HepG2 (cell line): ENCODE measurements around the gene CAPRIN2. TPM values are rescaled to one million over a fixed set of nuclear protein-coding genes. Genes with fewer than 3 reads are reported as not detected.
A peak's percentile ranks its signal among the peaks of the same experiment; 100 is the strongest.

Source experiments
- ATF6 ChIP-seq: sonication (generic); formaldehyde crosslinking; conservative IDR thresholded peaks from 2 replicates; pipeline ENCODE4 v1.4.0; 2020; ENCODE audit warnings: missing genetic modification reagents
- BCL3 ChIP-seq: sonication (generic); formaldehyde crosslinking; IDR thresholded peaks from 2 replicates; pipeline ENCODE4 v1.5.1; 2020; ENCODE audit warnings: mild to moderate bottlenecking, missing genetic modification reagents, moderate library complexity
- FOXK2 ChIP-seq: fragments of 450-650 bp; IDR thresholded peaks from 2 replicates; pipeline ENCODE4 v1.6.1; 2016
- HMG20B ChIP-seq: conservative IDR thresholded peaks from 2 replicates; pipeline ENCODE4 v1.6.1; 2016; ENCODE audit warnings: missing genetic modification reagents, missing compliant biosample characterization
- HOXA9 ChIP-seq: sonication (generic); formaldehyde crosslinking; IDR thresholded peaks from 2 replicates; pipeline ENCODE4 v1.8.1; 2022; ENCODE audit warnings: missing genetic modification reagents, mild to moderate bottlenecking, moderate library complexity, borderline replicate concordance
- NFIC ChIP-seq: IDR thresholded peaks from 2 replicates; pipeline ENCODE4 v1.6.1; 2012; ENCODE audit warnings: mild to moderate bottlenecking, low read length, inconsistent platforms
- NONO ChIP-seq, 2 experiments: fragments of 450-650 bp in 1 of 2; sonication (generic) in 1 of 2; formaldehyde crosslinking in 1 of 2; IDR thresholded peaks in 1 of 2; conservative IDR thresholded peaks in 1 of 2; 2 replicates each; pipeline versions ENCODE4 v1.6.1 to v1.8.0; 2017 to 2022; ENCODE audit warnings: mild to moderate bottlenecking in 1 of 2, missing genetic modification reagents in 1 of 2, moderate library complexity in 1 of 2
- RNF2 ChIP-seq: fragments of 450-650 bp; conservative IDR thresholded peaks from 2 replicates; pipeline ENCODE4 v1.6.1; 2016; ENCODE audit warnings: low read depth
- SMARCE1 ChIP-seq: fragments of 450-650 bp; IDR thresholded peaks from 2 replicates; pipeline ENCODE4 v1.6.1; 2017; ENCODE audit warnings: borderline replicate concordance
- SP1 ChIP-seq, 2 experiments: fragments of 450-650 bp in 1 of 2; sonication (generic) in 1 of 2; formaldehyde crosslinking in 1 of 2; IDR thresholded peaks; 2 replicates each; pipeline versions ENCODE4 v1.4.0 to v1.6.1; 2016 to 2020; ENCODE audit warnings: missing genetic modification reagents in 1 of 2
- SYNCRIP ChIP-seq: fragments of 200-400 bp; formaldehyde crosslinking; IDR thresholded peaks from 2 replicates; pipeline ENCODE4 v1.6.1; 2018; ENCODE audit warnings: mild to moderate bottlenecking, low read depth, low read length; ENCODE audit not compliant: insufficient read depth
- TGIF2 ChIP-seq: IDR thresholded peaks from 2 replicates; pipeline ENCODE4 v1.6.1; 2016; ENCODE audit warnings: control low read depth, missing compliant biosample characterization
- ZBTB1 ChIP-seq: sonication (generic); formaldehyde crosslinking; IDR thresholded peaks from 2 replicates; pipeline ENCODE4 v1.4.0; 2020; ENCODE audit warnings: missing genetic modification reagents, borderline replicate concordance
- ZBTB37 ChIP-seq: sonication (generic); formaldehyde crosslinking; IDR thresholded peaks from 2 replicates; pipeline ENCODE4 v1.4.0; 2020; ENCODE audit warnings: mild to moderate bottlenecking, missing genetic modification reagents
- ZFP1 ChIP-seq: IDR thresholded peaks from 2 replicates; pipeline ENCODE4 v1.6.1; 2016
- ZKSCAN8 ChIP-seq: IDR thresholded peaks from 2 replicates; pipeline ENCODE4 v1.6.1; 2016; ENCODE audit warnings: borderline replicate concordance, missing genetic modification reagents, missing compliant biosample characterization
- ZNF143 ChIP-seq: sonication (generic); formaldehyde crosslinking; IDR thresholded peaks from 2 replicates; pipeline ENCODE4 v1.4.0; 2020; ENCODE audit warnings: missing genetic modification reagents
- ZNF224 ChIP-seq: sonication (generic); formaldehyde crosslinking; IDR thresholded peaks from 2 replicates; pipeline ENCODE4 v1.5.0; 2020; ENCODE audit warnings: mild to moderate bottlenecking, missing genetic modification reagents
- ZNF350 ChIP-seq: sonication (generic); formaldehyde crosslinking; IDR thresholded peaks from 2 replicates; pipeline ENCODE4 v1.4.0; 2020; ENCODE audit warnings: mild to moderate bottlenecking, low read depth, missing genetic modification reagents, borderline replicate concordance
- ZNF501 ChIP-seq: sonication (generic); formaldehyde crosslinking; IDR thresholded peaks from 2 replicates; pipeline ENCODE4 v1.5.1; 2020; ENCODE audit warnings: mild to moderate bottlenecking, moderate library complexity, missing genetic modification reagents
- ZNF563 ChIP-seq: sonication (generic); formaldehyde crosslinking; IDR thresholded peaks from 2 replicates; pipeline ENCODE4 v1.8.0; 2022; ENCODE audit warnings: mild to moderate bottlenecking, moderate library complexity, missing genetic modification reagents
- ZNF747 ChIP-seq: sonication (generic); formaldehyde crosslinking; IDR thresholded peaks from 2 replicates; pipeline ENCODE4 v1.8.1; 2023; ENCODE audit warnings: missing genetic modification reagents, mild to moderate bottlenecking, borderline replicate concordance
- ZNF770 ChIP-seq: sonication (generic); formaldehyde crosslinking; IDR thresholded peaks from 2 replicates; pipeline ENCODE4 v1.5.0; 2020; ENCODE audit warnings: mild to moderate bottlenecking, missing genetic modification reagents
- ZNF839 ChIP-seq: sonication (generic); formaldehyde crosslinking; IDR thresholded peaks from 2 replicates; pipeline ENCODE4 v1.4.0; 2020; ENCODE audit warnings: missing genetic modification reagents, mild to moderate bottlenecking, borderline replicate concordance
- polyA plus RNA-seq, 8 experiments: library from polyadenylated mRNA; depleted of rRNA in 3 of 8; stranded (reverse) in 7 of 8; unstranded in 1 of 8; fragments of >200 nt; fragmentation: Illumina TruSeq in 4 of 8; extraction: Trizol in 4 of 8; gene quantifications; 2 replicates each; pipeline versions ENCODE4 v1.2.1 to v1.2.3, GENCODE V29; 2011 to 2016; ENCODE audit warnings: low read depth in 4 of 8, missing spikeins in 1 of 8, mixed read lengths in 1 of 8; ENCODE audit not compliant: insufficient read depth in 1 of 8
- total RNA-seq, 5 experiments: library from RNA; depleted of rRNA; stranded (reverse); fragments of >200 nt; fragmentation: Illumina TruSeq; extraction: Trizol; gene quantifications; 2 replicates each; pipeline ENCODE4 v1.2.3, GENCODE V29; 2016; ENCODE audit warnings: low read depth in 1 of 5

The CAPRIN2 gene
- total and polyA plus RNA-seq, 2 of the 13 experiments (the other 11 are each of a cell fraction or from before 2014, with no cell fraction given), result 21.7 to 30.6 TPM

- TF ChIP-seq ATF6 (CRISPR knock-in tag) (no peak), RNF2 (no peak), ZNF839 (no peak; the same call in 1 of the 2 replicates), SYNCRIP (no peak), ZNF501 (CRISPR knock-in tag) (peak; percentile 85), ZNF350 (CRISPR knock-in tag) (peak; percentile 76), FOXK2 (no peak), SMARCE1 (no peak), NONO (IDR thresholded peaks at IDR 0.05) (no peak), NONO (CRISPR knock-in tag; conservative IDR thresholded peaks at IDR 0.05) (peak; percentile 89), ZNF770 (no peak), TGIF2 (CRISPR knock-in tag) (no peak; the same call in 1 of the 2 replicates), BCL3 (CRISPR knock-in tag) (peak; percentile 88), SP1 (IDR thresholded peaks at IDR 0.05) (no peak), SP1 (CRISPR knock-in tag; IDR thresholded peaks at IDR 0.05) (peak; percentile 74), ZNF747 (CRISPR knock-in tag) (no peak; the same call in 1 of the 2 replicates), HOXA9 (CRISPR knock-in tag) (no peak), ZNF224 (CRISPR knock-in tag) (0 out of 2 replicates have a peak, but pooled peaks have one; percentile 26), ZKSCAN8 (CRISPR knock-in tag) (peak; percentile 73; the same call in 1 of the 2 replicates), ZBTB37 (CRISPR knock-in tag) (no peak; the same call in 1 of the 2 replicates), HMG20B (CRISPR knock-in tag) (0 out of 2 replicates have a peak, but pooled peaks have one; percentile 19), ZBTB1 (CRISPR knock-in tag) (peak; percentile 19; the same call in 1 of the 2 replicates), ZNF143 (no peak), NFIC (no peak), ZFP1 (CRISPR knock-in tag) (no peak; the same call in 1 of the 2 replicates), ZNF563 (peak; percentile 74; the same call in 1 of the 2 replicates)
These were observed at the start of gene CAPRIN2 (continued) for GRCh38 chr12:30754750-30755394.
